ENCODE results near the gene ABLIM1.

ABLIM1 gene

DNA sequence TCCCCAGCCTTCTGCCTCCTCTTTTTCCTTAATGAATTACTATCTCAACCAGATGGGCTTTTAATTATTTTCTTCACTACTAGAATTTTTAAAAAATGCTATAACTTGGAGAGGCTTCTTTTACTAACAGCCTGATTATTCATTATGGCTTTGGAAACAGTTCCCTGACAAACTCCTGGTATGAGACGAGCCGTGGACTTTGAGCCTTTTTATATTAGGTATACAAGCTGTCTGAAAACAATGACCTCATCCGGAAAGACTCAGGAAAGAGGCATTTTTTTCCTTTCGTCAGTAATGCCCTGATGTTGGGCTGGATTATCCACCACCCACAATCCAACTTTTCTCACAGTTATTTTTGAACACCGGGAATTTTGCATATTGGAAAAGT is 26.7 kb upstream of the ABLIM1 start:
- peaks cover 16% of the 10 kb centered on the region; the same call in 1 of the 2 replicates for H3K4me1 ChIP-seq (ENCODE audit: insufficient read depth, low read length)
- H3K36me3 ChIP-seq (ENCODE audit: insufficient read depth, low read length) = no peaks in the 10 kb centered on the region
- H3K9me3 ChIP-seq (ENCODE audit: control insufficient read depth, insufficient read depth, low read length) = no peaks in the 10 kb centered on the region
- no peak overlapping the region for H3K9ac ChIP-seq (ENCODE audit: low read depth, low read length)

DNA sequence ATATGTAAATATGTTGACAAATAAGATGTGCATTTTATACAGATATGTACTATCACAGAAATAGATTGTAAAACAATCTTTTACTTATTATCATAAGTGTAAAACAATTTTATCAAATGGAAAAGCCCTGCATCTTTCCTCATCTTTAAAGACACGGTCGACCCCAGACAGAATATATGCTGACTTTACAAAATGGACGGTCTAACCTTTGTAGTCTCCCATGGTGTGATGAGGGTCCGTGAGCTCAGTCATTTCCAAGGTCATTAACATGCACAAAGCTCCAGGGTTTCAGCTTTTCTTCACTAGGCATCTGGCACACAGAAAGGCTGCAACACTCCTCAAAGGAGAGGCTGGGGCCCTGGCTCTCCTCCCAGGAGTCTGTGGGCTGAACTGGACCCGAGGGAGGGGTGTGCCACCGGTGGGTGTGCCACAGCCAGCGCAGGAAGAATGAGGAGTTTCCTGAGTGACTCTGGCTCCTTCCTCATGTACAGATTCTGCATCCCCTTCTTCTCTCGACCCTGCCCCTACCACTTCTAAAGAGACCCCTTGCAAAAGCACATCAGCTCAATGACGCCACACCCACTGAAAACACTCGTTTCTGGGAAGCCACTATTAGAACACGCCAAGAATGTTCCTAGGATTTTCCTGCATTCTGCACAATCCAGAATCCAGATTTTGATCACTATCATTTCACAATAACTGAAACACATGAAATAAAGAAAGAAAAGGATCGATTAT is 26.2 kb upstream of the ABLIM1 start:
- Histone ChIP-seq H3K9ac (ENCODE audit: low read depth, low read length) (no peak overlapping the region), H3K9me3 (ENCODE audit: control insufficient read depth, insufficient read depth, low read length) (no peaks in the 10 kb centered on the region), H3K4me1 (ENCODE audit: insufficient read depth, low read length) (peaks cover 16% of the 10 kb centered on the region; the same call in 1 of the 2 replicates), H3K36me3 (ENCODE audit: insufficient read depth, low read length) (no peaks in the 10 kb centered on the region)

DNA sequence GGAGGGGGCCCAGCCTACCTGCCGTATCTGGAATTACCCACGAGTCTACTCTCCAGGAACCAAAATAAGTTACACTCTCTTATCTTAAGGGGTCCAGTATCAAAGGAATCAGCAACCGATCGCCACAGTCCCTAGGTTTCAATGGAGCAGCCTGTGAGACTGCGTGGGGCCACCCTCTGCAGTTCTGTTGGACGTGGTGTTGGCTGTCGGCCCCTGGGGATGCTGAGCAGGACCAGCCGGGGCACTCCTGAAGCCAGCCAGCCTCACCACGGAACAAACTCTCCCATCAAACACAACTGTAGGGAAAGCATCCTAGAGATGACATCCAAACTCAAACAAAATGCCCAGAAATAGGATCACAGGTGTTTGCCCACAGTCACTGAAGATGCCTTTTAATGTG is 25.5 kb upstream of the ABLIM1 start:
- Histone ChIP-seq H3K36me3 (ENCODE audit: insufficient read depth, low read length) (no peaks in the 10 kb centered on the region), H3K4me1 (ENCODE audit: insufficient read depth, low read length) (peaks cover 16% of the 10 kb centered on the region; the same call in 1 of the 2 replicates), H3K9ac (ENCODE audit: low read depth, low read length) (no peak overlapping the region), H3K9me3 (ENCODE audit: control insufficient read depth, insufficient read depth, low read length) (no peaks in the 10 kb centered on the region)

DNA sequence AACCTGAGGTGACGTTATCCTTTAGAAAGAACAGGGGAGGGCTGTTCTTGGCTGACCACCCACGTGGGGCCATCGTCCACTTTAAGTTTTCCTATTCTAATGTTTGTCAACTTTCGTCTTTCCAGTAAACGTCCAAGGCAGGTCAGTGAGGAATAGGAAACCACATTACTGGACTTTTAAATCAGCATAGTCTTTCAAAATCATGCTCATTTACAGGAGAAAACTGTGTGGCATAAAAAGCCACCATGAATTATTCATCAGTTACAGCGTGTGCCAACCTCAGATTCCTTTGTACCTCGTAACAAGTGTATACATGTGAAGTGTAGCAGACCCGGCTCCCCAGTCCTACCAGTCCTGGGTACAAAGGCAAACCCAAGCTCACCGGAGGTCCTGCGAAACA is 25.1 kb upstream of the ABLIM1 start:
- H3K4me1 ChIP-seq (ENCODE audit: insufficient read depth, low read length) = peaks cover 21% of the 10 kb centered on the region; the same call in 1 of the 2 replicates
- no peaks in the 10 kb centered on the region for H3K36me3 ChIP-seq (ENCODE audit: insufficient read depth, low read length)
- no peak overlapping the region for H3K9ac ChIP-seq (ENCODE audit: low read depth, low read length)
- H3K9me3 ChIP-seq (ENCODE audit: control insufficient read depth, insufficient read depth, low read length) = no peaks in the 10 kb centered on the region

DNA sequence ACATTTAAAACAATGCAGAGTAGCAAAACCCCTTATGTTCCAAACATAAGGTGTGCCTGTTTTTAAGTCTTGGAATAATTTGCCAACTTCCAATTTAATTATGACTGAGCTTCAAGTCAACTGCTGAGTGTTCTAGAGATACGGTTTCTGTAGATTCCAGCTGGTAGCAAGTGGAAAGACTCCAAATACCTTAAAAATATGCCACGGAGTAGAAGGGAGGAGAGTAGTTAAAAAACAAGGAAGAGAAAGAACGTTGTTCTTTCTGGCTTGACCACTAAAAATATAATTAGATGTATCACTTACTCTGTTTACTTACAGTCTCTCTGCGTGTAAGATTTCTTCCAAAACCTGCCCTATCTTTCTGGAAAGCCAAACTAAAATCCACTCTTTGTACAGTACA is 24.5 kb upstream of the ABLIM1 start:
- Histone ChIP-seq H3K9me3 (ENCODE audit: control insufficient read depth, insufficient read depth, low read length) (no peaks in the 10 kb centered on the region), H3K4me1 (ENCODE audit: insufficient read depth, low read length) (peaks cover 21% of the 10 kb centered on the region; the same call in 1 of the 2 replicates), H3K9ac (ENCODE audit: low read depth, low read length) (no peak overlapping the region), H3K36me3 (ENCODE audit: insufficient read depth, low read length) (no peaks in the 10 kb centered on the region)

GRCh38 chr10:114682121-114682520 is 24.0 kb upstream of the ABLIM1 start:
- Histone ChIP-seq H3K4me1 (ENCODE audit: insufficient read depth, low read length) (peaks cover 21% of the 10 kb centered on the region; the same call in 1 of the 2 replicates), H3K9ac (ENCODE audit: low read depth, low read length) (no peak overlapping the region), H3K9me3 (ENCODE audit: control insufficient read depth, insufficient read depth, low read length) (no peaks in the 10 kb centered on the region), H3K36me3 (ENCODE audit: insufficient read depth, low read length) (no peaks in the 10 kb centered on the region)

DNA sequence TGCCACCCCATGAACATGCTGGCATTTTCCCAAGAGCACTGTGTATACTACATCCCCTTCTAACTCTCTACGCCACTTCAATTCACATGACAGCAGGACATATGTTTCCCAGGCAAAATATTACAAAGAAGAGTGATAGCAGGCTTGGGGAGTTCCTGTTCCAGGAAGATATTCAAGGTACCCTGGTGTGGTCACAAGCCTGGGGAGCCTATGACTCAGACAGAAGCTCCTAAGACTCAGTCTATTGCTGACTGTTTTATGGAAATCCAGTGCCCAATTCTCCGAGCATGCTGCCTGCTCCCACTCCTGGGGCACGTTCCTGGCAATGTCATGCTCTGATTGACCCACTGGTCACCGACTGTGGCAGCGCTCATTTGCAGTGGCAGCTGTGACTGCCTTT is 23.5 kb upstream of the ABLIM1 start:
- Histone ChIP-seq H3K9me3 (ENCODE audit: control insufficient read depth, insufficient read depth, low read length) (no peaks in the 10 kb centered on the region), H3K36me3 (ENCODE audit: insufficient read depth, low read length) (no peaks in the 10 kb centered on the region), H3K9ac (ENCODE audit: low read depth, low read length) (no peak overlapping the region), H3K4me1 (ENCODE audit: insufficient read depth, low read length) (peaks cover 21% of the 10 kb centered on the region; the same call in 1 of the 2 replicates)

DNA sequence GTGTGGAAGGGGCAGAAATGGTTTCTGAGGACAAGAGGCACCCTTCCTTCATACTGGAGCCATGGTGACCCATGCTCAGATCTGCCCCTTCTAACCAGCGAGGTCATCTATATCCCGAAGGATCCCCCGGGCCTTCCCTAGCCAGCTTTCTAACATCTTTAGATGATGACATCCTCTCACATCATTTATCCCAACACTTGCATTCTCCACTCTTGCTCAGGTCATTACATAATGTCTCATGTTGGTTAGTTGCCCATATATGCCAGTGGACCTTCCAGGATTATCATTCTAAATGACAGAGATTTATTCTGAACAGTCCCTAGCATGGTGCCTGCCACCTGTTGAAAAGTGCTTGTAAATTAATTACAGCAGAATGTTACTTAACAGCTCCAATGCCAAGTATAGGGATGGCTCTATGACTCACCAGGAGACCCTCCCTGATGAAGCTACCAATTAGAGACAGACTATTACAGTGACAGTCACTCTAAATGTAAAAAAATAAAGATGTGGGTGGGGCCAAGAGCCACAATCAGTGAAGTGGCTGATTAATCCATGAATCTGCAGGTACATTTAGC is 22.6 kb upstream of the ABLIM1 start:
- no peaks in the 10 kb centered on the region for H3K9me3 ChIP-seq (ENCODE audit: control insufficient read depth, insufficient read depth, low read length)
- peaks cover 21% of the 10 kb centered on the region; the same call in 1 of the 2 replicates for H3K4me1 ChIP-seq (ENCODE audit: insufficient read depth, low read length)
- H3K9ac ChIP-seq (ENCODE audit: low read depth, low read length) = no peak overlapping the region
- H3K36me3 ChIP-seq (ENCODE audit: insufficient read depth, low read length) = no peaks in the 10 kb centered on the region

- H3K4me1 ChIP-seq (ENCODE audit: insufficient read depth, low read length) = 0 out of 2 replicates have a peak, but pooled peaks cover 11% of the 10 kb centered on the region
- H3K36me3 ChIP-seq (ENCODE audit: insufficient read depth, low read length) = no peaks in the 10 kb centered on the region
- H3K9me3 ChIP-seq (ENCODE audit: control insufficient read depth, insufficient read depth, low read length) = no peaks in the 10 kb centered on the region
- H3K9ac ChIP-seq (ENCODE audit: low read depth, low read length) = no peak overlapping the region
These were observed 21.5 kb upstream of the ABLIM1 start for GRCh38 chr10:114679552-114679951.

DNA sequence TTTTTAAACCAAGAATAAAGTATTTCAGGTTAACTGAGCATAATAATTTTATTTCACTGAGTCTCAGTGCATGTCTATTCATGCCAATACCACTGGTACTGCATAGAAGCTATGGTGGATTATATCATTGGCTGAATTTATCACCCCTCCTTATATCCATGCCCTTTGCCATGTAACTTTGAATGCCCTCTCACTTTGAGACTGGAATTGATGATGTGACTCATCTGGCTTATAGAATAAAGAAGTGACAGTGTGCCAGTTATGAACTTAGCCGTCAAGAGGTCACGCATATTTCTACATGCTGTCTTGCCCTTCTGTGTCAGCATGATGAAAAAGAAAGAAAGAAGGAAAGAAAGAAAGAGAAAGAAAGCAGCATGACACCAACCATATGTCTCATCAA is 20.7 kb upstream of the ABLIM1 start:
- no peak overlapping the region for H3K9ac ChIP-seq (ENCODE audit: low read depth, low read length)
- no peaks in the 10 kb centered on the region for H3K9me3 ChIP-seq (ENCODE audit: control insufficient read depth, insufficient read depth, low read length)
- no peaks in the 10 kb centered on the region for H3K36me3 ChIP-seq (ENCODE audit: insufficient read depth, low read length)
- 0 out of 2 replicates have a peak, but pooled peaks cover 5% of the 10 kb centered on the region for H3K4me1 ChIP-seq (ENCODE audit: insufficient read depth, low read length)

GRCh38 chr10:114678336-114678735 is 20.3 kb upstream of the ABLIM1 start:
- no peak overlapping the region for H3K9ac ChIP-seq (ENCODE audit: low read depth, low read length)
- H3K36me3 ChIP-seq (ENCODE audit: insufficient read depth, low read length) = no peaks in the 10 kb centered on the region
- H3K9me3 ChIP-seq (ENCODE audit: control insufficient read depth, insufficient read depth, low read length) = no peaks in the 10 kb centered on the region
- H3K4me1 ChIP-seq (ENCODE audit: insufficient read depth, low read length) = 0 out of 2 replicates have a peak, but pooled peaks cover 5% of the 10 kb centered on the region

- H3K9ac ChIP-seq (ENCODE audit: low read depth, low read length) = no peak overlapping the region
These were observed 16.3 kb upstream of the ABLIM1 start for GRCh38 chr10:114674346-114674745.

GRCh38 chr10:114669648-114670047 is 11.6 kb upstream of the ABLIM1 start:
- H3K4me1 ChIP-seq (ENCODE audit: insufficient read depth, low read length) = no peaks in the 10 kb centered on the region
- H3K9me3 ChIP-seq (ENCODE audit: control insufficient read depth, insufficient read depth, low read length) = no peaks in the 10 kb centered on the region
- no peaks in the 10 kb centered on the region for H3K36me3 ChIP-seq (ENCODE audit: insufficient read depth, low read length)
- H3K9ac ChIP-seq (ENCODE audit: low read depth, low read length) = no peak overlapping the region

More at GRCh38 chr10:114674346-114674745, 16.3 kb upstream of the ABLIM1 start:
- 0 out of 2 replicates have a peak, but pooled peaks cover 5% of the 10 kb centered on the region for H3K4me1 ChIP-seq (ENCODE audit: insufficient read depth, low read length)
- H3K9me3 ChIP-seq (ENCODE audit: control insufficient read depth, insufficient read depth, low read length) = no peaks in the 10 kb centered on the region
- no peaks in the 10 kb centered on the region for H3K36me3 ChIP-seq (ENCODE audit: insufficient read depth, low read length)

DNA sequence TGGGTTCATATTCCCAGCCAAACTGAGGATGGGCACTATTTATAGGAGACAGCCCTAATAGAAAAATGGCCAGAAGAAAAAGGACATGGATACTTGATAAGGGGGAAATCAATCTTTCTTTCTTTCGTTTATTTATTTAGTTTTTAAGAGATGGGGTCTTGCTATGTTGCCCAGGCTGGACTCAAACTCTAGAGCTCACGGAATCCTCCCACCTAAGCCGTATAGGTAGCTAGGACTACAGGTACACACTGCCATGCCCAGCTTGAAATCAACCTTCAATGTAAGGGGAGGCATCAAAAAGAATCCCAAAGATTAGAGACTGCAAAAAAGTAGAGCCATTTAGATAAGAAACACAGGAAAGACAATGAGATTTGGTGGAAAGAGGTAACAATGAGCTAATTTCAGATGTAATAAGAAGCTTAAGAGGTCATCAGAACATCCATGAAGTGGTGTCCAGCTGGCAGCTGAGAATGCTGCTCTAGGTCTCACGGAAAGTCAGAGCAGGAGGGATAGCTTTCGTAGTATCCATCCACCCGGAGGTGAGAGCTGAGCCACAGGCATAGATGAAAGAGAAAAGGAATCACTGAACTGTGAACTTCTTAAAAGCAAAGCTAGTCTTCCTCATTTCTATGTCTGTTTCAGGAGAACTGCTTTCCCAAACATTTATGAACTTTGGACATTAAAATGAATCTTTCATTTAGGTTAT is 10.5 kb upstream of the ABLIM1 start:
- Histone ChIP-seq H3K9ac (ENCODE audit: low read depth, low read length) (no peak overlapping the region), H3K4me1 (ENCODE audit: insufficient read depth, low read length) (peaks cover 6% of the 10 kb centered on the region; the same call in 1 of the 2 replicates), H3K36me3 (ENCODE audit: insufficient read depth, low read length) (no peaks in the 10 kb centered on the region), H3K9me3 (ENCODE audit: control insufficient read depth, insufficient read depth, low read length) (no peaks in the 10 kb centered on the region)
